Astrocyte of the cerebellum (primary cell): Measurements from ENCODE around the gene HIP1.
"Not testable (repeated sequence)": the region's sequence is repeated elsewhere in the genome, so short reads cannot be mapped to it uniquely, and the experiment has no call there.

ENCODE experiments used
- DNase-seq: peaks from one replicate; pipeline ENCODE4 v3.0.0-alpha.2; 2011; ENCODE audit warnings: low read depth
- H3K4me3 ChIP-seq: 2 replicates; pipeline ENCODE4 v1.5.1; 2011; ENCODE audit warnings: mild to moderate bottlenecking, low read depth, low read length, moderate library complexity
- CTCF ChIP-seq: IDR thresholded peaks from 2 replicates; pipeline ENCODE4 v1.5.1; 2012; ENCODE audit warnings: low read length, low read depth, moderate library complexity, mild to moderate bottlenecking; ENCODE audit errors: missing control alignments
- in situ Hi-C: cut with HindIII; loops from 2 replicates; pipeline ENCODE4 v1.10.0; 2017; ENCODE audit warnings: low sequenced_read_pairs

Gene HIP1

GRCh38 chr7:75559976-75560365, 178.8 kb downstream of the HIP1 start:
- in situ Hi-C loops: no loop called here
- no peak for DNase-seq
- TF ChIP-seq CTCF: no peak
- no peak overlapping the region for H3K4me3 ChIP-seq

- DNase-seq: no peak
- in situ Hi-C loops: no loop called here
- TF ChIP-seq CTCF: no peak
- no peak overlapping the region for H3K4me3 ChIP-seq
Measured at GRCh38 chr7:75559355-75559975, 179.3 kb downstream of the HIP1 start.

DNA sequence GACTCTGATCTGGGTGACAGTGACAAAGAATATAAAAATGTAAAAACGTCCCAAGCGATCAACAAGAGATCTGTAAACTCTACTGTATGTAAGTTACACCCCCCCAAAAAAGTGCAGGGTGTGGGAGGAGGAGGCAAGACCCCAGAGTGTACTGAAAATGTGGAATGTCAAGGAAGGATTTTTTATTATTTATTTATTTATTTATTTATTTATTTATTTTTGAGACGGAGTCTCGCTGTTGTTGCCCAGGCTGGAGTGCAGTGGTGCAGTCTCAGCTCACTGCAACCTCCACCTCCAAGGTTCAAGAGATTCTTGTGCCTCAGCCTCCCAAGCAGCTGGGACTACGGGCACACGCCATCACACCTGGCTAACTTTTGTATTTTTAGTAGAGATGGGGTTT, 181.9 kb downstream of the HIP1 start:
- DNase-seq, H3K4me3 ChIP-seq, in situ Hi-C loops: not testable (repeated sequence)

- in situ Hi-C loops: no loop called here
- no peak for DNase-seq
- no peak overlapping the region for H3K4me3 ChIP-seq
- no peak for TF ChIP-seq CTCF
Measured at GRCh38 chr7:75555736-75556135, 183.0 kb downstream of the HIP1 start.

DNA sequence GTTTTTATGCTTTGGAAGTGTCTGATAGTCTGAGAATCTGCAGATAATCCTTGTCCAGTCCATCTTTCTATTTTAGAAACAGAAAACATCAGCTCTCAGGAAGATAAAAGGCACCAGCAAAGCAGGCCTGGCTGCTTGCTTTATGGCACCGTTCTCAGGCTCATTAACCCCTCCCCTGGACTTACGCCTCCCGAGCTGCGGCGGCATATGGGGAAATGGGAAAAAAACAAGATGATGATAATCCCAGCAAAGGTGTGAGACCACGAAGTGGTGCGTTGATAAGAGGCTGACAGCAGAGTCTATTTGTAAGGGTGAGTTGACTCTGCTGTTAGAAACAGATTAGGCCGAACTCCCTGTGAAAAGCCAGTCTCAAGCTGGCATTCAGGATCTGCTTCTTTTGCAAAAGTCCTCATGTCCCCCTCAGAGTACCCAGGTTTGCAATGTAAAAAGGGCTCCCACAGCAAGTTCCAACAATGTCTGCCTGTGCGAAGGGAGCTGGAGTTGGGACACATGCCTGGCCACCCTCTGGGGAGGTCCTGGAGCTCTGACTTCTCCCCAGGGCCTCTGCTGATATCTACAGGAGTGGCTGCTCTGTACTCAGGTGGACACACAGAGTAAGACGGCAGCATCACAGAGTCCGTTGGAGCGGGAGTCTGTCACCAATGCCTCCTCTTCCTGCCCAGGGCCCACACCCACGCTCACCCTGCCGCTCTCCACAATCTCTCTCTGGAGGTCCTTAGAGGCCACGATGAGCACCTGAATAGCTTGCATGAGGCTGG, 192.3 kb downstream of the HIP1 start:
- TF ChIP-seq CTCF: no peak
- no peak for DNase-seq
- no peak overlapping the region for H3K4me3 ChIP-seq
- in situ Hi-C loops: no loop called here

DNA sequence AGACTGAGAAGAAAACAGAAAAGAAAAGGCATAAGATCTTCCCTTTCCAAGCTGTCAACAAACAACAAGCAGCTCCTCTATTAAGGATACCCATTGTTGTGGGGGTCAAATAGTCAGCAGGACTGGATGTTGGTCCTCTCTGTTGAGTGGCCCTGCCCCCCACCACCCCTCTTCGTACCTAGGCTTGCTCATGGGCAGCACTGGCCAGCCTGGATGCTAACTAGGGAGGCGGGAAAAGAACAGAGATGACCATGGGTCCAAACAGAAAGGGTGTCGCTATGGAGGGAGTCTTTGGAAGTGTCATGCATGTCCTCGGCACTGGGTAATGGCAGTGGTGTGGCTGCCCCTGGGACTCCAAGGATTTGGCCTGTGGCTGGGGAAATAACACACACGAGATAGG, 201.0 kb downstream of the HIP1 start:
- DNase-seq: no peak
- no peak overlapping the region for H3K4me3 ChIP-seq
- no peak for TF ChIP-seq CTCF
- in situ Hi-C loops: no loop called here

GRCh38 chr7:75536940-75537538, 201.7 kb downstream of the HIP1 start:
- in situ Hi-C loops: no loop called here
- no peak for DNase-seq
- TF ChIP-seq CTCF: no peak
- no peak overlapping the region for H3K4me3 ChIP-seq
